Measurements from ENCODE around the gene MRTO4. TPM values are rescaled to one million over a fixed set of nuclear protein-coding genes. Genes with fewer than 3 reads are reported as not detected.
A peak's percentile ranks its signal among the peaks of the same experiment; 100 is the strongest.

The MRTO4 gene
- total and polyA plus RNA-seq, 9 of the 15 experiments (the other 6 are each of a cell fraction or from before 2014, with no cell fraction given), result 62.0 to 173 (median 146) TPM

DNA sequence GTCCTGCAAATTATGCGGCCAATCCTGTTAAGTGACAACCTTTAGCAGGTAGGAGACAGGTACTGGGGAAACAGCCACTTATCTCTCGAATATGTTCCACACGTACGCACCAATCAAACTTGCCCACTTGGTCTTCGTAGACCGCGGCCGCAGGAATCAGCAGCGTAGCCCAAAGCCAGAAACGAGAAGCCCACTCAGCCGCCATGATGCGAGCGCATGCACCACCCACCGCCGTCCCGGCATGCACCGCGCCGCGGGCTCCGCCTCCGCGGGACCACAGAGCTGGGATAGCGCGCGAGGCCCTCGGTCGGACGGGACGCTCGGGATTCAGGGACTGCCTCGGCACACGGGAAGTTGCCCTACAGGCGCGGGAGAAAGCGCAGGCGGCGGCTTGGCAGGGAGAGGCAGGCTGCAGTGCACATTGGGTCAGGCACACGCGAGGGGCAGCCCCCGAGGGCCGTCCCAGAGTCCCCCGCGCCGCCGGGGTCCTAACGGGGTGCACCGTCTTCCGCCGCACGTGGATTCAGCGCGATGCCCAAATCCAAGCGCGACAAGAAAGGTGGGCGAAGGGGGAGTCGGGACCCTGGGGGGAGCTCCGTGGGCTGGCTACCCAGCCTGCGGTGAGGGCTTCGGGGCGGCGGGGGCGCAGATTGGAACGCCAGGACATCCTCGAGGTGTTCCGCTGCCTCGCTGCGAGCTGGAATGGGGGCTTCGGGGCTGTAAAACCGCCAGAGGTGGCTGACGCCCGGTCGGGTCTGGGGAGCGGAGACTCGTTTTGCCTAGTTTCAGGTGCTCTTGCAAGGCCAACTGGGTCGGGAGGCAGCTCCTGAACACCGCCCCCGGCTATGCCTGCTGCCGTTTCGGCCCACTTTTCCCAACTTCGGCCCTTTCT lies at the start of gene MRTO4, which contains the start of gene EMC1 (continued):
- TF ChIP-seq, protein P1, sequence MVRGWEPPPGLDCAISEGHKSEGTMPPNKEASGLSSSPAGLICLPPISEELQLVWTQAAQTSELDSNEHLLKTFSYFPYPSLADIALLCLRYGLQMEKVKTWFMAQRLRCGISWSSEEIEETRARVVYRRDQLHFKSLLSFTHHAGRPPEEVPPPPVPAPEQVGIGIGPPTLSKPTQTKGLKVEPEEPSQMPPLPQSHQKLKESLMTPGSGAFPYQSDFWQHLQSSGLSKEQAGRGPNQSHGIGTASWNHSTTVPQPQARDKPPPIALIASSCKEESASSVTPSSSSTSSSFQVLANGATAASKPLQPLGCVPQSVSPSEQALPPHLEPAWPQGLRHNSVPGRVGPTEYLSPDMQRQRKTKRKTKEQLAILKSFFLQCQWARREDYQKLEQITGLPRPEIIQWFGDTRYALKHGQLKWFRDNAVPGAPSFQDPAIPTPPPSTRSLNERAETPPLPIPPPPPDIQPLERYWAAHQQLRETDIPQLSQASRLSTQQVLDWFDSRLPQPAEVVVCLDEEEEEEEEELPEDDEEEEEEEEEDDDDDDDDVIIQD (CRISPR knock-in tag; IDR thresholded peaks at IDR 0.05), result peak; percentile 88
- peak; percentile 46; the same call in 1 of the 2 replicates for TF ChIP-seq JUND (IDR thresholded peaks at IDR 0.05; ENCODE audit: borderline replicate concordance, low read depth, low read length)
- TF ChIP-seq JUND (tag; IDR thresholded peaks at IDR 0.05; ENCODE audit: borderline replicate concordance, low read depth, low read length), result no peak
- TF ChIP-seq NR4A1 (CRISPR knock-in tag; IDR thresholded peaks at IDR 0.05), result no peak
- TF ChIP-seq NR4A1 (tag; IDR thresholded peaks at IDR 0.05), result 0 out of 2 replicates have a peak, but pooled peaks have one; percentile 85
- TF ChIP-seq, protein P2, sequence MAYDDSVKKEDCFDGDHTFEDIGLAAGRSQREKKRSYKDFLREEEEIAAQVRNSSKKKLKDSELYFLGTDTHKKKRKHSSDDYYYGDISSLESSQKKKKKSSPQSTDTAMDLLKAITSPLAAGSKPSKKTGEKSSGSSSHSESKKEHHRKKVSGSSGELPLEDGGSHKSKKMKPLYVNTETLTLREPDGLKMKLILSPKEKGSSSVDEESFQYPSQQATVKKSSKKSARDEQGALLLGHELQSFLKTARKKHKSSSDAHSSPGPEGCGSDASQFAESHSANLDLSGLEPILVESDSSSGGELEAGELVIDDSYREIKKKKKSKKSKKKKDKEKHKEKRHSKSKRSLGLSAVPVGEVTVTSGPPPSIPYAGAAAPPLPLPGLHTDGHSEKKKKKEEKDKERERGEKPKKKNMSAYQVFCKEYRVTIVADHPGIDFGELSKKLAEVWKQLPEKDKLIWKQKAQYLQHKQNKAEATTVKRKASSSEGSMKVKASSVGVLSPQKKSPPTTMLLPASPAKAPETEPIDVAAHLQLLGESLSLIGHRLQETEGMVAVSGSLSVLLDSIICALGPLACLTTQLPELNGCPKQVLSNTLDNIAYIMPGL (CRISPR knock-in tag; IDR thresholded peaks at IDR 0.05), result peak; percentile 84; the same call in 1 of the 2 replicates
- TF ChIP-seq NFYB (IDR thresholded peaks at IDR 0.05; ENCODE audit: extremely low read depth, insufficient read length), result no peak
- TF ChIP-seq, protein P3, sequence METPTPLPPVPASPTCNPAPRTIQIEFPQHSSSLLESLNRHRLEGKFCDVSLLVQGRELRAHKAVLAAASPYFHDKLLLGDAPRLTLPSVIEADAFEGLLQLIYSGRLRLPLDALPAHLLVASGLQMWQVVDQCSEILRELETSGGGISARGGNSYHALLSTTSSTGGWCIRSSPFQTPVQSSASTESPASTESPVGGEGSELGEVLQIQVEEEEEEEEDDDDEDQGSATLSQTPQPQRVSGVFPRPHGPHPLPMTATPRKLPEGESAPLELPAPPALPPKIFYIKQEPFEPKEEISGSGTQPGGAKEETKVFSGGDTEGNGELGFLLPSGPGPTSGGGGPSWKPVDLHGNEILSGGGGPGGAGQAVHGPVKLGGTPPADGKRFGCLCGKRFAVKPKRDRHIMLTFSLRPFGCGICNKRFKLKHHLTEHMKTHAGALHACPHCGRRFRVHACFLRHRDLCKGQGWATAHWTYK (CRISPR knock-in tag; IDR thresholded peaks at IDR 0.05), result peak; percentile 92; the same call in 1 of the 2 replicates
- TF ChIP-seq ZNF76 (CRISPR knock-in tag; IDR thresholded peaks at IDR 0.05; ENCODE audit: borderline replicate concordance), result peak; percentile 95; the same call in 1 of the 2 replicates
- no peak for TF ChIP-seq PYGO2 (tag; IDR thresholded peaks at IDR 0.05)
- TF ChIP-seq NUFIP1 (IDR thresholded peaks at IDR 0.05; ENCODE audit: partially characterized antibody), result no peak
- peak; percentile 86 for TF ChIP-seq CHD2 (IDR thresholded peaks at IDR 0.05; ENCODE audit: low read depth, low read length)
- peak; percentile 98 for TF ChIP-seq RB1 (IDR thresholded peaks at IDR 0.05; ENCODE audit: low read depth)
- TF ChIP-seq, protein P4, sequence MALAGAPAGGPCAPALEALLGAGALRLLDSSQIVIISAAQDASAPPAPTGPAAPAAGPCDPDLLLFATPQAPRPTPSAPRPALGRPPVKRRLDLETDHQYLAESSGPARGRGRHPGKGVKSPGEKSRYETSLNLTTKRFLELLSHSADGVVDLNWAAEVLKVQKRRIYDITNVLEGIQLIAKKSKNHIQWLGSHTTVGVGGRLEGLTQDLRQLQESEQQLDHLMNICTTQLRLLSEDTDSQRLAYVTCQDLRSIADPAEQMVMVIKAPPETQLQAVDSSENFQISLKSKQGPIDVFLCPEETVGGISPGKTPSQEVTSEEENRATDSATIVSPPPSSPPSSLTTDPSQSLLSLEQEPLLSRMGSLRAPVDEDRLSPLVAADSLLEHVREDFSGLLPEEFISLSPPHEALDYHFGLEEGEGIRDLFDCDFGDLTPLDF (CRISPR knock-in tag; IDR thresholded peaks at IDR 0.05), result peak; percentile 34; the same call in 1 of the 2 replicates
- TF ChIP-seq RBBP5 (IDR thresholded peaks at IDR 0.05; ENCODE audit: borderline replicate concordance, insufficient read depth, low read length, poor library complexity, severe bottlenecking), result peak; percentile 97
- TF ChIP-seq GTF2E2 (tag; IDR thresholded peaks at IDR 0.05), result peak; percentile 71; the same call in 1 of the 2 replicates
- peak; percentile 81; the same call in 1 of the 2 replicates for TF ChIP-seq ZNF583 (CRISPR knock-in tag; IDR thresholded peaks at IDR 0.05)
- TF ChIP-seq, protein P5, sequence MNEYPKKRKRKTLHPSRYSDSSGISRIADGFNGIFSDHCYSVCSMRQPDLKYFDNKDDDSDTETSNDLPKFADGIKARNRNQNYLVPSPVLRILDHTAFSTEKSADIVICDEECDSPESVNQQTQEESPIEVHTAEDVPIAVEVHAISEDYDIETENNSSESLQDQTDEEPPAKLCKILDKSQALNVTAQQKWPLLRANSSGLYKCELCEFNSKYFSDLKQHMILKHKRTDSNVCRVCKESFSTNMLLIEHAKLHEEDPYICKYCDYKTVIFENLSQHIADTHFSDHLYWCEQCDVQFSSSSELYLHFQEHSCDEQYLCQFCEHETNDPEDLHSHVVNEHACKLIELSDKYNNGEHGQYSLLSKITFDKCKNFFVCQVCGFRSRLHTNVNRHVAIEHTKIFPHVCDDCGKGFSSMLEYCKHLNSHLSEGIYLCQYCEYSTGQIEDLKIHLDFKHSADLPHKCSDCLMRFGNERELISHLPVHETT (CRISPR knock-in tag; conservative IDR thresholded peaks at IDR 0.05 in 1 of 2, IDR thresholded peaks at IDR 0.05 in 1 of 2), result peak in 1 of 2 experiments; percentile 88; a peak in 2 of 4 replicates

Data from K562 (cell line).